ENCODE results near the gene TMEM151B. TPM values are rescaled to one million over a fixed set of nuclear protein-coding genes. Genes with fewer than 3 reads are reported as not detected.

TMEM151B gene
- total and polyA plus RNA-seq, 9 of the 15 experiments (the other 6 are each of a cell fraction or from before 2014, with no cell fraction given): not detected

DNA sequence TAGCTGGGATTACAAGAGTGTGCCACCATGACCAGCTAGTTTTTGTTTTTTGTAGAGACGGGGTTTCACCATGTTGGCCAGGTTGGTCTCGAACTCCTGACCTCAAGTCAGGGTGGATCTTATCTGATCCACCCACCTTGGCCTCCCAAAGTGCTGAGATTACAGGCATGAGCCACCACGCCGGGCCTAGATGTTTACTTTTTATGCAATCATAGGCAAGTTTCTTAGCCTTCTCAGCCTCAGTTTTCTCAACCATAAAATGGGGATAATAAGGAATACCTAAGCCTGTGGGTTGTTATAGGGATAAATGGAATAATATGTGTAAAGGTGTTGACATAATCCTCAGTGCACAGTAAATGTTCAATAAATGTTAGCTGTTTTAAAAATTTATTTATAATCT lies 82.0 kb downstream of the TMEM151B start:
- ChIA-PET CTCF (ENCODE audit: low intra/inter-chr PET ratio) (no interaction called here), POLR2A (interaction anchor here (0.6 to 1.4 kb wide), 4 partner anchors 13 to 563 kb away, joined by 3 to 8 read pairs (median 3); no protein-coding TSS in a partner anchor)
- Histone ChIP-seq H3K27ac (ENCODE audit: extremely low read depth, low read depth, low read length) (no peak overlapping the region), H3K9me3 (replicated peaks; ENCODE audit: control insufficient read depth, insufficient read depth, low read depth, low read length) (0 out of 2 replicates have a peak, but pooled peaks cover 2% of the 10 kb centered on the region), H3K4me1 (replicated peaks in 1 of 2; ENCODE audit: control insufficient read depth in 2 of 2, insufficient read depth in 2 of 2, low read length in 2 of 2) (no peaks in the 10 kb centered on the region), H3K9me1 (ENCODE audit: control insufficient read depth, insufficient read depth, low read length) (no peaks in the 10 kb centered on the region), H3K36me3 (ENCODE audit: control insufficient read depth, insufficient read depth, low read length) (no peaks in the 10 kb centered on the region), H3K27me3 (ENCODE audit: control insufficient read depth in 2 of 2, insufficient read depth in 2 of 2, low read length in 2 of 2) (peaks cover 0 to 14% of the 10 kb centered on the region in 2 experiments; a peak in 3 of 5 replicates), H3K79me2 (ENCODE audit: control insufficient read depth, insufficient read depth, low read length) (no peaks in the 10 kb centered on the region), H3K4me3 (no peak overlapping the region), H4K20me1 (replicated peaks; ENCODE audit: control insufficient read depth, insufficient read depth, low read length) (no peaks in the 10 kb centered on the region), H3K4me2 (ENCODE audit: insufficient read depth, low read length) (no peak overlapping the region), H3K9ac (ENCODE audit: insufficient read depth in 1 of 2, low read depth in 2 of 2, low read length in 2 of 2) (no peak overlapping the region), H2AFZ (ENCODE audit: low read depth, low read length) (no peak overlapping the region)
- FAIRE-seq (no peak), ATAC-seq (no peak), DNase-seq (ENCODE audit: extremely low read depth in 1 of 4, low spot score in 3 of 4) (no peak)
- in situ Hi-C loops (cut with MboI) (no loop called here), intact Hi-C loops (cut with micrococcal nuclease) (no loop called here)
- BruUV-seq (replicated peaks): no TSS peak
- TF ChIP-seq, protein P1, sequence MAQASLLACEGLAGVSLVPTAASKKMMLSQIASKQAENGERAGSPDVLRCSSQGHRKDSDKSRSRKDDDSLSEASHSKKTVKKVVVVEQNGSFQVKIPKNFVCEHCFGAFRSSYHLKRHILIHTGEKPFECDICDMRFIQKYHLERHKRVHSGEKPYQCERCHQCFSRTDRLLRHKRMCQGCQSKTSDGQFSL (CRISPR knock-in tag; IDR thresholded peaks at IDR 0.05): no peak
- TF ChIP-seq, protein P1 (tag; IDR thresholded peaks at IDR 0.05): no peak
- TF ChIP-seq BCOR (IDR thresholded peaks at IDR 0.05): peak; percentile 94
- TF ChIP-seq DPF2 (IDR thresholded peaks at IDR 0.05): 0 out of 2 replicates have a peak, but pooled peaks have one; percentile 17
- TF ChIP-seq HDAC2 (IDR thresholded peaks at IDR 0.05): peak; percentile 32; the same call in 1 of the 2 replicates
- peak; percentile 80 for TF ChIP-seq KDM1A (IDR thresholded peaks at IDR 0.05)
- TF ChIP-seq CEBPB (tag; IDR thresholded peaks at IDR 0.05): peak; percentile 17; the same call in 1 of the 2 replicates
- peak; percentile 54; the same call in 1 of the 2 replicates for TF ChIP-seq SMARCA5 (IDR thresholded peaks at IDR 0.05)
- no peak for TF ChIP-seq MAFG (tag; conservative IDR thresholded peaks at IDR 0.05)
- no peak for TF ChIP-seq KLF10 (CRISPR knock-in tag; IDR thresholded peaks at IDR 0.05)
- peak; percentile 23; the same call in 1 of the 2 replicates for TF ChIP-seq ARID1B (IDR thresholded peaks at IDR 0.05)
- 0 out of 2 replicates have a peak, but pooled peaks have one; percentile 30 for TF ChIP-seq TAL1 (IDR thresholded peaks at IDR 0.05)
- TF ChIP-seq MTA1 (IDR thresholded peaks at IDR 0.05; ENCODE audit: borderline replicate concordance): no peak
- TF ChIP-seq RBM25 (IDR thresholded peaks at IDR 0.05; ENCODE audit: low read depth, low read length, severe bottlenecking): peak; percentile 73
- TF ChIP-seq CC2D1A (IDR thresholded peaks at IDR 0.05): 0 out of 2 replicates have a peak, but pooled peaks have one; percentile 18
- TF ChIP-seq TRIM24 (IDR thresholded peaks at IDR 0.05): no peak
- TF ChIP-seq CBFA2T3 (IDR thresholded peaks at IDR 0.05): peak; percentile 53
- peak; percentile 67 for TF ChIP-seq CHD4 (IDR thresholded peaks at IDR 0.05; ENCODE audit: insufficient read depth, insufficient replicate concordance, low read depth, low read length, poor library complexity, severe bottlenecking)
- TF ChIP-seq RCOR1 (IDR thresholded peaks at IDR 0.05; ENCODE audit: borderline replicate concordance in 1 of 2, low read depth in 2 of 2, low read length in 2 of 2): 0 out of 4 replicates have a peak, but pooled peaks of 1 of the 2 experiments have one; percentile 12
- peak; percentile 87 for TF ChIP-seq ADNP (tag; IDR thresholded peaks at IDR 0.05)
- WGBS (ENCODE audit: insufficient coverage, low coverage, missing lambda C conversion rate): 2% methylated on average over 4 of the region's 4 CpGs

Data from K562 (cell line).